ENCODE data around the gene ATG4C. TPM values are rescaled to one million over a fixed set of nuclear protein-coding genes. Genes with fewer than 3 reads are reported as not detected.

ATG4C gene
- total and polyA plus RNA-seq, 2 experiments from 2014 or later, result 6.2 to 11.7 TPM

- peak; percentile 60 for DNase-seq
- peak overlapping the region; percentile 79 for H3K9ac ChIP-seq
- no peaks in the 10 kb centered on the region for H3K9me2 ChIP-seq (ENCODE audit: insufficient read depth)
- in situ Hi-C loops (cut with MboI), result no loop called here
- no peak overlapping the region for H3K27ac ChIP-seq
- H3K9me3 ChIP-seq (ENCODE audit: low read depth), result no peaks in the 10 kb centered on the region
- TF ChIP-seq EZH2phosphoT487 (IDR thresholded peaks at IDR 0.05; ENCODE audit: insufficient read depth, low read depth) (no peak), EZH2 (IDR thresholded peaks at IDR 0.05; ENCODE audit: insufficient read depth, poor library complexity, severe bottlenecking) (no peak)
- H3K36me3 ChIP-seq (ENCODE audit: low read depth), result no peaks in the 10 kb centered on the region
- no peaks in the 10 kb centered on the region for H3K27me3 ChIP-seq (replicated peaks; ENCODE audit: insufficient read depth)
- H3K4me3 ChIP-seq, result peak overlapping the region; percentile 87
- H3F3A ChIP-seq (ENCODE audit: insufficient read depth), result 0 out of 2 replicates have a peak, but pooled peaks cover 14% of the 10 kb centered on the region
- H3K4me2 ChIP-seq (ENCODE audit: unreplicated experiment), result peak overlapping the region; percentile 95
- H3K4me1 ChIP-seq (ENCODE audit: insufficient read depth), result peaks cover 17% of the 10 kb centered on the region
- H3K79me2 ChIP-seq (ENCODE audit: insufficient read depth), result peaks cover 38% of the 10 kb centered on the region
- peak overlapping the region; percentile 98 for H2AFZ ChIP-seq
- no peaks in the 10 kb centered on the region for H4K20me1 ChIP-seq (ENCODE audit: insufficient read depth)
- 1% methylated on average over 12 of the region's 12 CpGs for WGBS, 2 experiments (ENCODE audit: low coverage in 1 of 2, low lambda C conversion rate in 2 of 2, missing lambda C conversion rate in 2 of 2)
Measured at GRCh38 chr1:62784509-62785365, 805 bp downstream of the ATG4C start.

DNA sequence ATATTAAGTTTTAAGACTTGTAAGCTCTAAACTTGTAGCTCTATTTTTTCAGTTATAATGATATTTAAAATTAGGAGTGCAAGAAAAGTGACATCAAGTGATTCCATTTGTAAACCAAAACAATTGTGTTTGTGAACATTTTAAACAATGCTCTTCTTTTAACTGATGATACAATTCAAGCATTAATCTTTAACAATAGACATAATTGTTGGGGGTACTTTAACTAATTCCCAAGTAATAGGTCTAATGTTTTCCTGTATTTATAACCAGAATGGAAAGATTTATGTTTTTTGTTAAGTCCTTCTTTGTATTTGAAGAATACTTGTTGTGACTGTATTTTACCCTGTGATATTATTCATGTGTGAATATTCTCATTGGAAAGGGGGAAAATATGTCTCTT is 6.8 kb downstream of the ATG4C start:
- in situ Hi-C loops (cut with MboI), result no loop called here
- H3F3A ChIP-seq (ENCODE audit: insufficient read depth), result no peaks in the 10 kb centered on the region
- H3K79me2 ChIP-seq (ENCODE audit: insufficient read depth), result peaks cover 42% of the 10 kb centered on the region
- no peaks in the 10 kb centered on the region for H3K4me1 ChIP-seq (ENCODE audit: insufficient read depth)
- TF ChIP-seq EZH2phosphoT487 (IDR thresholded peaks at IDR 0.05; ENCODE audit: insufficient read depth, low read depth), result no peak
- no peak for TF ChIP-seq EZH2 (IDR thresholded peaks at IDR 0.05; ENCODE audit: insufficient read depth, poor library complexity, severe bottlenecking)
- DNase-seq, result no peak
- H3K36me3 ChIP-seq (ENCODE audit: low read depth), result no peaks in the 10 kb centered on the region
- H3K4me3 ChIP-seq, result no peak overlapping the region
- H3K4me2 ChIP-seq (ENCODE audit: unreplicated experiment), result no peak overlapping the region
- no peak overlapping the region for H3K27ac ChIP-seq
- no peaks in the 10 kb centered on the region for H3K27me3 ChIP-seq (replicated peaks; ENCODE audit: insufficient read depth)
- no peaks in the 10 kb centered on the region for H3K9me2 ChIP-seq (ENCODE audit: insufficient read depth)
- H3K9ac ChIP-seq, result no peak overlapping the region
- H3K9me3 ChIP-seq (ENCODE audit: low read depth), result no peaks in the 10 kb centered on the region
- no peaks in the 10 kb centered on the region for H4K20me1 ChIP-seq (ENCODE audit: insufficient read depth)
- H2AFZ ChIP-seq, result no peak overlapping the region

DNA sequence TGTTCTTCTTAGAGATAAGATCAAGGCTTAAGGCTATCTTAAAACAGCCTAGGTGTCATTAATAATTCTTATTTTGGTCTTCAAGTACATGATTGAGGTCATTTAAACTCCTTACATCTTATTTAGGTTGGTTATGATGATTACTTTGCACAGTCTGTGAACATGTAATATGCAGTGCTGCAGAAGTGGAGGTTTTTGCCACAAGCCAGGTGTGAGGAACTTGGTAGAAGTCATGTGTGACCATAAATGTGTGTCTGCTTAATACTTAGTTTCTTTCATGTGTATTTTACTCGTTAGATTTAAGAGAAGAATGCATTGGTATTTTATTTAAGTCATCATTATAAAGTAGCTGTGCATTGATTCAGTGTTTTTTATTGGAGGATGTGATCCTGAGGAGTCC is 10.1 kb downstream of the ATG4C start:
- no peak overlapping the region for H3K4me2 ChIP-seq (ENCODE audit: unreplicated experiment)
- no peak overlapping the region for H2AFZ ChIP-seq
- no peaks in the 10 kb centered on the region for H3K9me2 ChIP-seq (ENCODE audit: insufficient read depth)
- H3K4me1 ChIP-seq (ENCODE audit: insufficient read depth), result no peaks in the 10 kb centered on the region
- no peak overlapping the region for H3K27ac ChIP-seq
- no peak overlapping the region for H3K4me3 ChIP-seq
- 96 to 100% methylated on average over 1 of the region's 1 CpG for WGBS, 2 experiments (ENCODE audit: low coverage in 1 of 2, low lambda C conversion rate in 2 of 2, missing lambda C conversion rate in 2 of 2)
- H3K9me3 ChIP-seq (ENCODE audit: low read depth), result no peaks in the 10 kb centered on the region
- peaks cover 25% of the 10 kb centered on the region for H3K79me2 ChIP-seq (ENCODE audit: insufficient read depth)
- no peaks in the 10 kb centered on the region for H3F3A ChIP-seq (ENCODE audit: insufficient read depth)
- H3K9ac ChIP-seq, result no peak overlapping the region
- no peaks in the 10 kb centered on the region for H3K36me3 ChIP-seq (ENCODE audit: low read depth)
- H4K20me1 ChIP-seq (ENCODE audit: insufficient read depth), result no peaks in the 10 kb centered on the region
- in situ Hi-C loops (cut with MboI), result no loop called here
- H3K27me3 ChIP-seq (replicated peaks; ENCODE audit: insufficient read depth), result no peaks in the 10 kb centered on the region
- no peak for DNase-seq
- TF ChIP-seq EZH2phosphoT487 (IDR thresholded peaks at IDR 0.05; ENCODE audit: insufficient read depth, low read depth) (no peak), EZH2 (IDR thresholded peaks at IDR 0.05; ENCODE audit: insufficient read depth, poor library complexity, severe bottlenecking) (no peak)

GRCh38 chr1:62796221-62796620 is 12.3 kb downstream of the ATG4C start:
- no peak overlapping the region for H3K4me3 ChIP-seq
- H4K20me1 ChIP-seq (ENCODE audit: insufficient read depth), result no peaks in the 10 kb centered on the region
- H3K79me2 ChIP-seq (ENCODE audit: insufficient read depth), result peaks cover 14% of the 10 kb centered on the region
- H3K9me2 ChIP-seq (ENCODE audit: insufficient read depth), result no peaks in the 10 kb centered on the region
- no peaks in the 10 kb centered on the region for H3F3A ChIP-seq (ENCODE audit: insufficient read depth)
- no peak overlapping the region for H3K9ac ChIP-seq
- no peaks in the 10 kb centered on the region for H3K4me1 ChIP-seq (ENCODE audit: insufficient read depth)
- H3K4me2 ChIP-seq (ENCODE audit: unreplicated experiment), result no peak overlapping the region
- H3K9me3 ChIP-seq (ENCODE audit: low read depth), result no peaks in the 10 kb centered on the region
- H3K27me3 ChIP-seq (replicated peaks; ENCODE audit: insufficient read depth), result no peaks in the 10 kb centered on the region
- H3K36me3 ChIP-seq (ENCODE audit: low read depth), result no peaks in the 10 kb centered on the region
- TF ChIP-seq EZH2 (IDR thresholded peaks at IDR 0.05; ENCODE audit: insufficient read depth, poor library complexity, severe bottlenecking) (no peak), EZH2phosphoT487 (IDR thresholded peaks at IDR 0.05; ENCODE audit: insufficient read depth, low read depth) (no peak)
- in situ Hi-C loops (cut with MboI), result no loop called here
- no peak overlapping the region for H3K27ac ChIP-seq
- DNase-seq, result no peak
- no peak overlapping the region for H2AFZ ChIP-seq

Measured in GM23248 (cell line).